Panc1 (cell line): Measurements from ENCODE around the gene RIPK1.

Experiments
- CTCF ChIP-seq: fragments of 450-650 bp; IDR thresholded peaks from 2 replicates; pipeline ENCODE4 v1.5.1; 2017; ENCODE audit warnings: mild to moderate bottlenecking
- POLR2AphosphoS5 ChIP-seq: IDR thresholded peaks from 2 replicates; pipeline ENCODE4 v1.6.1; 2012; ENCODE audit warnings: mild to moderate bottlenecking, low read depth, low read length, moderate library complexity
- SIN3A ChIP-seq: IDR thresholded peaks from 2 replicates; pipeline ENCODE4 v1.6.1; 2012; ENCODE audit warnings: low read depth, mild to moderate bottlenecking, low read length, moderate library complexity, borderline replicate concordance; ENCODE audit not compliant: insufficient read depth
- TCF7L2 ChIP-seq: IDR thresholded peaks from 2 replicates; pipeline ENCODE4 v1.6.1; 2011; ENCODE audit warnings: mild to moderate bottlenecking, low read depth, low read length, inconsistent platforms
- TF ChIP-seq, protein P1 (sequence below), 2 experiments: IDR thresholded peaks; 2 replicates each; pipeline ENCODE4 v1.6.1; 2011 to 2012; ENCODE audit warnings: low read depth in 2 of 2, control low read depth in 1 of 2, low read length in 1 of 2, mild to moderate bottlenecking in 1 of 2, moderate library complexity in 1 of 2; ENCODE audit not compliant: insufficient read depth in 1 of 2

- TF ChIP-seq POLR2AphosphoS5 (no peak), CTCF (no peak), TCF7L2 (no peak), SIN3A (no peak)
- TF ChIP-seq, protein P1, sequence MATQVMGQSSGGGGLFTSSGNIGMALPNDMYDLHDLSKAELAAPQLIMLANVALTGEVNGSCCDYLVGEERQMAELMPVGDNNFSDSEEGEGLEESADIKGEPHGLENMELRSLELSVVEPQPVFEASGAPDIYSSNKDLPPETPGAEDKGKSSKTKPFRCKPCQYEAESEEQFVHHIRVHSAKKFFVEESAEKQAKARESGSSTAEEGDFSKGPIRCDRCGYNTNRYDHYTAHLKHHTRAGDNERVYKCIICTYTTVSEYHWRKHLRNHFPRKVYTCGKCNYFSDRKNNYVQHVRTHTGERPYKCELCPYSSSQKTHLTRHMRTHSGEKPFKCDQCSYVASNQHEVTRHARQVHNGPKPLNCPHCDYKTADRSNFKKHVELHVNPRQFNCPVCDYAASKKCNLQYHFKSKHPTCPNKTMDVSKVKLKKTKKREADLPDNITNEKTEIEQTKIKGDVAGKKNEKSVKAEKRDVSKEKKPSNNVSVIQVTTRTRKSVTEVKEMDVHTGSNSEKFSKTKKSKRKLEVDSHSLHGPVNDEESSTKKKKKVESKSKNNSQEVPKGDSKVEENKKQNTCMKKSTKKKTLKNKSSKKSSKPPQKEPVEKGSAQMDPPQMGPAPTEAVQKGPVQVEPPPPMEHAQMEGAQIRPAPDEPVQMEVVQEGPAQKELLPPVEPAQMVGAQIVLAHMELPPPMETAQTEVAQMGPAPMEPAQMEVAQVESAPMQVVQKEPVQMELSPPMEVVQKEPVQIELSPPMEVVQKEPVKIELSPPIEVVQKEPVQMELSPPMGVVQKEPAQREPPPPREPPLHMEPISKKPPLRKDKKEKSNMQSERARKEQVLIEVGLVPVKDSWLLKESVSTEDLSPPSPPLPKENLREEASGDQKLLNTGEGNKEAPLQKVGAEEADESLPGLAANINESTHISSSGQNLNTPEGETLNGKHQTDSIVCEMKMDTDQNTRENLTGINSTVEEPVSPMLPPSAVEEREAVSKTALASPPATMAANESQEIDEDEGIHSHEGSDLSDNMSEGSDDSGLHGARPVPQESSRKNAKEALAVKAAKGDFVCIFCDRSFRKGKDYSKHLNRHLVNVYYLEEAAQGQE (IDR thresholded peaks at IDR 0.05; ENCODE audit: insufficient read depth in 1 of 2, low read depth in 2 of 2, low read length in 1 of 2) = no peak
Observed at GRCh38 chr6:3076320-3076719, 8.0 kb downstream of the RIPK1 start.
